Fibroblast of lung (primary cell): Measurements from ENCODE around the gene CABLES2. TPM values are rescaled to one million over a fixed set of nuclear protein-coding genes. Genes with fewer than 3 reads are reported as not detected.
A peak's percentile ranks its signal among the peaks of the same experiment; 100 is the strongest.

Experiments used
- DNase-seq, 2 donors: peaks; one replicate each; pipeline versions ENCODE4 v3.0.0 to v3.0.0-alpha.2; 2010; ENCODE audit warnings: low read depth in 2 of 2
- H2AFZ ChIP-seq: 2 replicates; pipeline ENCODE4 v1.5.1; 2012; ENCODE audit warnings: low read length, control low read depth, inconsistent platforms
- H3K27ac ChIP-seq: 2 replicates; pipeline ENCODE4 v1.5.1; 2011; ENCODE audit warnings: low read length, control low read depth; ENCODE audit not compliant: insufficient read depth
- H3K27me3 ChIP-seq: 2 replicates; pipeline ENCODE4 v1.5.1; 2011; ENCODE audit warnings: mild to moderate bottlenecking, low read length; ENCODE audit not compliant: control insufficient read depth, insufficient read depth
- H3K36me3 ChIP-seq: 2 replicates; pipeline ENCODE4 v1.5.1; 2011; ENCODE audit warnings: low read length; ENCODE audit not compliant: control insufficient read depth, insufficient read depth
- H3K4me1 ChIP-seq: 2 replicates; pipeline ENCODE4 v1.5.1; 2011; ENCODE audit warnings: low read length; ENCODE audit not compliant: control insufficient read depth, insufficient read depth; ENCODE audit errors: extremely low read depth
- H3K4me2 ChIP-seq: 2 replicates; pipeline ENCODE4 v1.5.1; 2011; ENCODE audit warnings: low read length, control low read depth; ENCODE audit not compliant: insufficient read depth; ENCODE audit errors: extremely low read depth
- H3K4me3 ChIP-seq, 4 experiments: fragments of 200-600 bp in 1 of 4; sonication (generic) in 1 of 4; replicated peaks in 1 of 4; 2 replicates each; pipeline ENCODE4 v1.5.1; 2011 to 2016; ENCODE audit warnings: low read length in 4 of 4, low read depth in 3 of 4, mild to moderate bottlenecking in 3 of 4, control low read depth in 2 of 4, inconsistent platforms in 1 of 4, mixed read lengths in 1 of 4; ENCODE audit not compliant: insufficient read depth in 1 of 4; ENCODE audit errors: control extremely low read depth in 1 of 4
- H3K79me2 ChIP-seq: 2 replicates; pipeline ENCODE4 v1.5.1; 2012; ENCODE audit warnings: mild to moderate bottlenecking, low read length, inconsistent platforms; ENCODE audit not compliant: control insufficient read depth, insufficient read depth
- H3K9ac ChIP-seq: 2 replicates; pipeline ENCODE4 v1.5.1; 2011; ENCODE audit warnings: mild to moderate bottlenecking, low read length, control low read depth; ENCODE audit not compliant: insufficient read depth
- H3K9me3 ChIP-seq: 2 replicates; pipeline ENCODE4 v1.5.1; 2012; ENCODE audit warnings: low read depth, low read length; ENCODE audit not compliant: control insufficient read depth, insufficient read depth
- H4K20me1 ChIP-seq: 2 replicates; pipeline ENCODE4 v1.5.1; 2011; ENCODE audit warnings: low read length; ENCODE audit not compliant: control insufficient read depth, insufficient read depth; ENCODE audit errors: extremely low read depth
- CTCF ChIP-seq, 2 donors: IDR thresholded peaks in 1 of 2; conservative IDR thresholded peaks in 1 of 2; 1 replicate in 1 of 2; 2 replicates in 1 of 2; pipeline ENCODE4 v1.5.1; 2011 to 2012; ENCODE audit warnings: low read length in 2 of 2, control low read depth in 1 of 2, inconsistent platforms in 1 of 2, low read depth in 1 of 2, mild to moderate bottlenecking in 1 of 2
- EZH2 ChIP-seq: IDR thresholded peaks from 2 replicates; pipeline ENCODE4 v1.5.1; 2012; ENCODE audit warnings: low read length, control low read depth, mild to moderate bottlenecking; ENCODE audit errors: missing control alignments
- polyA plus RNA-seq, 2 donors: library from polyadenylated mRNA; depleted of rRNA in 1 of 2; stranded (reverse) in 1 of 2; unstranded in 1 of 2; fragments of >200 nt; gene quantifications; 2 replicates each; pipeline ENCODE4 v1.2.1, GENCODE V29; 2011 to 2012; ENCODE audit warnings: missing spikeins in 1 of 2
- total RNA-seq: library from RNA; depleted of rRNA; stranded (reverse); fragments of >200 nt; gene quantifications from 2 replicates; pipeline ENCODE4 v1.2.1, GENCODE V29; 2014

The CABLES2 gene
- total and polyA plus RNA-seq, 2 donors (not counting 1 experiment from before 2014, with no cell fraction given) = 0.66 to 2.9 TPM

GRCh38 chr20:62357681-62358080 is 49.4 kb downstream of the CABLES2 start:
- Histone ChIP-seq H4K20me1 (no peaks in the 10 kb centered on the region), H3K4me1 (peaks cover 39% of the 10 kb centered on the region), H3K9me3 (no peaks in the 10 kb centered on the region), H2AFZ (no peak overlapping the region), H3K36me3 (peaks cover 3% of the 10 kb centered on the region), H3K79me2 (peaks cover 4% of the 10 kb centered on the region), H3K9ac (no peak overlapping the region), H3K27me3 (no peaks in the 10 kb centered on the region), H3K4me3 (no peak overlapping the region), H3K27ac (peak overlapping the region; percentile 56), H3K4me2 (peak overlapping the region; percentile 40)
- TF ChIP-seq CTCF (conservative IDR thresholded peaks at IDR 0.05 in 1 of 2, IDR thresholded peaks at IDR 0.05 in 1 of 2; ENCODE audit: low read depth in 1 of 2, low read length in 2 of 2) (no peak), EZH2 (no peak)
- no peak for DNase-seq

- peaks cover 4% of the 10 kb centered on the region for H3K79me2 ChIP-seq
- peak overlapping the region; percentile 72 for H3K4me2 ChIP-seq
- peak overlapping the region; percentile 20 for H3K9ac ChIP-seq
- TF ChIP-seq EZH2 = no peak
- TF ChIP-seq CTCF (conservative IDR thresholded peaks at IDR 0.05 in 1 of 2, IDR thresholded peaks at IDR 0.05 in 1 of 2; ENCODE audit: low read depth in 1 of 2, low read length in 2 of 2) = no peak
- DNase-seq = peak; percentile 67 to 75
- H3K27ac ChIP-seq = peak overlapping the region; percentile 56
- H3K36me3 ChIP-seq = peaks cover 2% of the 10 kb centered on the region
- H3K9me3 ChIP-seq = no peaks in the 10 kb centered on the region
- H4K20me1 ChIP-seq = no peaks in the 10 kb centered on the region
- H3K27me3 ChIP-seq = no peaks in the 10 kb centered on the region
- no peak overlapping the region for H2AFZ ChIP-seq
- peak overlapping the region in 1 of 4 experiments; percentile 21 for H3K4me3 ChIP-seq
- peaks cover 39% of the 10 kb centered on the region for H3K4me1 ChIP-seq
Measured at GRCh38 chr20:62357187-62357667, 49.9 kb downstream of the CABLES2 start.

GRCh38 chr20:62356589-62357186 is 50.4 kb downstream of the CABLES2 start:
- peaks cover 4% of the 10 kb centered on the region for H3K79me2 ChIP-seq
- peak overlapping the region in 1 of 4 experiments; percentile 21 for H3K4me3 ChIP-seq
- peak overlapping the region; percentile 72 for H3K4me2 ChIP-seq
- no peak overlapping the region for H2AFZ ChIP-seq
- H4K20me1 ChIP-seq = no peaks in the 10 kb centered on the region
- DNase-seq = no peak
- no peaks in the 10 kb centered on the region for H3K9me3 ChIP-seq
- no peaks in the 10 kb centered on the region for H3K27me3 ChIP-seq
- peaks cover 39% of the 10 kb centered on the region for H3K4me1 ChIP-seq
- TF ChIP-seq CTCF (conservative IDR thresholded peaks at IDR 0.05 in 1 of 2, IDR thresholded peaks at IDR 0.05 in 1 of 2; ENCODE audit: low read depth in 1 of 2, low read length in 2 of 2) (no peak), EZH2 (no peak)
- H3K9ac ChIP-seq = peak overlapping the region; percentile 30
- H3K27ac ChIP-seq = peak overlapping the region; percentile 56
- H3K36me3 ChIP-seq = peaks cover 2% of the 10 kb centered on the region
